Type B pancreatic cell (in vitro differentiated cells): Measurements from ENCODE around the gene CYREN. TPM values are rescaled to one million over a fixed set of nuclear protein-coding genes. Genes with fewer than 3 reads are reported as not detected.

Experiments
- DNase-seq: peaks from one replicate; pipeline ENCODE4 v3.0.0; 2021; ENCODE audit warnings: mixed read lengths; ENCODE audit not compliant: unreplicated experiment; ENCODE audit errors: extremely low spot score
- H3K27ac Mint-ChIP-seq: 2 replicates; pipeline ENCODE4 v1.8.0; 2021; ENCODE audit warnings: mild to moderate bottlenecking, mixed read lengths
- H3K27me3 Mint-ChIP-seq: 2 replicates; pipeline ENCODE4 v1.8.0; 2021; ENCODE audit warnings: mixed read lengths
- H3K36me3 Mint-ChIP-seq: 2 replicates; pipeline ENCODE4 v1.8.0; 2021; ENCODE audit warnings: mixed read lengths
- H3K4me1 Mint-ChIP-seq: one replicate; pipeline ENCODE4 v1.8.0; 2021; ENCODE audit warnings: mixed read lengths; ENCODE audit not compliant: unreplicated experiment
- H3K4me3 Mint-ChIP-seq: 2 replicates; pipeline ENCODE4 v1.8.0; 2021; ENCODE audit warnings: mild to moderate bottlenecking, mixed read lengths
- H3K9me3 Mint-ChIP-seq: 2 replicates; pipeline ENCODE4 v1.8.0; 2021; ENCODE audit warnings: mixed read lengths
- CTCF ChIP-seq: fragments of 200-600 bp; sonication (generic); conservative IDR thresholded peaks from 2 replicates; pipeline ENCODE4 v1.5.0; 2021; ENCODE audit warnings: antibody characterized with exemption, mild to moderate bottlenecking
- total RNA-seq: library from RNA; stranded (reverse); gene quantifications from 2 replicates; pipeline ENCODE4 v1.2.1, GENCODE V29; 2021; ENCODE audit warnings: low replicate concordance

CYREN gene
- total RNA-seq, 1 donor from 2014 or later = 51.0 TPM

GRCh38 chr7:135150072-135150782, 20.3 kb downstream of the CYREN start:
- TF ChIP-seq CTCF = no peak
- Mint-ChIP-seq H3K4me1 (peaks cover 5% of the 10 kb centered on the region), H3K27ac (no peak overlapping the region), H3K36me3 (peaks cover 5% of the 10 kb centered on the region), H3K4me3 (no peak overlapping the region), H3K9me3 (peaks cover 9% of the 10 kb centered on the region), H3K27me3 (no peaks in the 10 kb centered on the region)
- DNase-seq = no peak

DNA sequence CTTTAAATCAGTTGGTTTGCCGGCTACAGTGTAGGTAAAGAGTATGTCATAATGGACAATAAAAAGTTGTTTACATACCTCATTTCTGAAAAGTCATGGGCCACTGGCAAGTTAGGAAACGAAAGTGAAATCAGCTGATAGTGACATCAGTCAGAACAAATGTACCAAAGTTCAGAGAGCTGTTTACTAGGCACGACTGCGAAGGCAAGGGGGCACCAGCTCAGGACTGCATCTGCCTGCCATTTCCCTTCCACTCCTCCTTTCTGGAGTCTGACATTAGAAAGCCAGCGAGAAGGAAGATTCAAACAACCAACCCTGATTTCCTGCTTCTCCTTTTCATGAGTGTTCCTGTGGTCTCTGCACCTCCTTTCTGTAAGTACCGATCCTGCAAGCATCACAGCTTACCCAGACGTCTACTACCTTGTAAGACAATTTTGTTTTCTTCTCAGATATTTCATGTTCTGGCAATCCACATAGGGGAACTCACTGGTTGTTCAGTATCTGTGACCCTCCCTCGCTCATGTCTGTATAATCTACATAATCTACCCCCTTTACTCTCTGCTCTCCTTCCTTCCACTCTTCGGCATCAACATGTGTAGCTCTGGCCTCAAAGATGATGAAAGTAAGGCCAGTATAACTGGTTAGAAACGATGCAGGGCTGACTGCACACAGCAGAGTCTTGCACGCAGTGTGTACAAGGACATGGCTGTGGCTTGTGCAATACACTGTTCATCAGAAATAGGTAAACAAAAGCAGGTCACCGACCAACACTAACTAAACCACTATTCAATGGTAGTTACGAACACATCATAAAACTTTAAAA, 22.4 kb downstream of the CYREN start, which contains the start of gene TMEM140:
TSS of gene TMEM140 (plus strand) at position 174 of the 823 bp plus-strand sequence. CDS start 16,370 bp downstream, outside the sequence.
- no peak for TF ChIP-seq CTCF

DNA sequence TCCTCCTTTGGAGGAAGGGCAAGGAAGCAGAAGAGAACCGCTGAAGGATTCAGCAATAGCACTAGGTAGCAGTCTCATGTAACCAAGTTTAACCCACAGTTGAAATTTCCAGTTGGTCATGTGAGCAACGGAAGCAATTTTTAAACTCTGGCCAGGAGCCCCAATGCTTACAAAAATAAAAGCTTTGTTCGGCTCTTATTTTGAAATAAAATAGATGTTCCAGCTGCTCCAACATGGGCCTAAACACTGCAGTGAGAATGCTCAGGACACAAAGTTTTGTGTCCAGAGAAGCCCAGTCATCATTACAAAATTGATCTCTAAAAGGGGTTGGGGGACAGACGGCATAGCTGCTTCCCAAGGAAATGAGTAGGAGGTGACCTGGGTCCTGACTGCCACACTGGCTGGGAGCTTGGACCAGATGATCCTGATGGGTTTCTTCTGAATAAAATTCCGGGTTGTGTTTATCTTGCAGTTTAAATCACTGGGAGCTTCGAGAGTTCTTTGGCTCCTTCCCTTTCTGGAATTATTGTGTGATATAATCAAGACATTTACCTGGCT, 23.1 kb downstream of the CYREN start:
- Mint-ChIP-seq H3K27me3 (no peaks in the 10 kb centered on the region), H3K4me1 (peaks cover 5% of the 10 kb centered on the region), H3K27ac (peak overlapping the region; percentile 70), H3K36me3 (no peaks in the 10 kb centered on the region), H3K4me3 (peak overlapping the region; percentile 61), H3K9me3 (no peaks in the 10 kb centered on the region)
- no peak for TF ChIP-seq CTCF
- DNase-seq = no peak

More for the DNA sequence above, 22.4 kb downstream of the CYREN start, which contains the start of gene TMEM140:
- H3K4me1 Mint-ChIP-seq = peaks cover 5% of the 10 kb centered on the region
- no peaks in the 10 kb centered on the region for H3K9me3 Mint-ChIP-seq
- no peak for DNase-seq
- H3K36me3 Mint-ChIP-seq = no peaks in the 10 kb centered on the region
- H3K4me3 Mint-ChIP-seq = peak within 1 kb of the TSS; percentile 61
- H3K27ac Mint-ChIP-seq = peak within 1 kb of the TSS; percentile 70
- H3K27me3 Mint-ChIP-seq = no peaks in the 10 kb centered on the region

DNA sequence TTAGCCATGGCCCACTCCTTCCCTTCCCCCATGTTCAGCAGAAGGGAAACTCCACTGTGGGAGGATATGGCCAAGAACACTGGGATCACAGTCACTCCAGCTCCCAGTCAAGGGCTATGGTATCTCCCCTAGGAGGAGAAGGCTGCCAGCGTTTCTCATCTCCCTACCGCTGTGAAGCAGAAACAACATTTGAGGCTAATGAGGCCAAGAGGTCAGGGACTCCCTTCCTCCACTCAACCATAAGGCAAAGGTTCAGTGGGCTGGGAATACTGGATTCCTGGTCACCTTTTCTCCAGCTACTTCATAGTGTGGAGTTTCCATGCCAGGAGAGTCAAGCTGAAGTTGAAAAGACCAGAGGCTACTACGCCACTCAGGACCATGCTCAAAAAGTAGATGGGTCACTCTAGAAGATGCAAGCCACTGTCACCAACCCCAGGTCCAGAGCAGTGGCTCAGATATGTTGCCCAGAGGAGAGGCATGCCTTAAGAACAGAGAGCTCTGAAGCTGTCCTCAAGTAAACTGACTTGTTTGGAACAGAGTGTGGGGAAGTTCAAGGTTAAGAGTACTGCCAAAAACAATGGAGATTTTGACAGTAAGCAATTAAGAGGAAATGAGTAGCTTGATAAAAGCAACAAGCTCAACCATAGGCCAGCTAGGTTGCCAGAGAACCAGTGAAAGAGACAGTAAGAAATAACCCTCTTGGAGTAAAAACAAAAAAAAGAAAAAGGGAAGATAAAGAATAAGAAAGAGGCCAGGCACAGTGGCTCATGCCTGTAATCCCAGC, 26.4 kb downstream of the CYREN start:
- no peaks in the 10 kb centered on the region for H3K36me3 Mint-ChIP-seq
- H3K27ac Mint-ChIP-seq = no peak overlapping the region
- peaks cover 5% of the 10 kb centered on the region for H3K4me1 Mint-ChIP-seq
- H3K4me3 Mint-ChIP-seq = no peak overlapping the region
- no peak for TF ChIP-seq CTCF
- H3K27me3 Mint-ChIP-seq = no peaks in the 10 kb centered on the region
- DNase-seq = no peak
- peaks cover 12% of the 10 kb centered on the region for H3K9me3 Mint-ChIP-seq

- no peaks in the 10 kb centered on the region for H3K9me3 Mint-ChIP-seq
- no peaks in the 10 kb centered on the region for H3K36me3 Mint-ChIP-seq
- no peak for DNase-seq
- H3K27me3 Mint-ChIP-seq = peaks cover 2% of the 10 kb centered on the region
- H3K4me1 Mint-ChIP-seq = no peaks in the 10 kb centered on the region
- TF ChIP-seq CTCF = peak; percentile 38
- H3K27ac Mint-ChIP-seq = no peak overlapping the region
- H3K4me3 Mint-ChIP-seq = no peak overlapping the region
Measured at GRCh38 chr7:135129579-135129978, 40.9 kb downstream of the CYREN start.
